HG03139 (cell line): ENCODE measurements around the gene ERO1B.

Experiments used
- ATAC-seq: cut with Tn5 transposase; IDR thresholded peaks from one replicate; pipeline ENCODE4 v1.9.1; 2021; ENCODE audit not compliant: unreplicated experiment

Gene ERO1B

DNA sequence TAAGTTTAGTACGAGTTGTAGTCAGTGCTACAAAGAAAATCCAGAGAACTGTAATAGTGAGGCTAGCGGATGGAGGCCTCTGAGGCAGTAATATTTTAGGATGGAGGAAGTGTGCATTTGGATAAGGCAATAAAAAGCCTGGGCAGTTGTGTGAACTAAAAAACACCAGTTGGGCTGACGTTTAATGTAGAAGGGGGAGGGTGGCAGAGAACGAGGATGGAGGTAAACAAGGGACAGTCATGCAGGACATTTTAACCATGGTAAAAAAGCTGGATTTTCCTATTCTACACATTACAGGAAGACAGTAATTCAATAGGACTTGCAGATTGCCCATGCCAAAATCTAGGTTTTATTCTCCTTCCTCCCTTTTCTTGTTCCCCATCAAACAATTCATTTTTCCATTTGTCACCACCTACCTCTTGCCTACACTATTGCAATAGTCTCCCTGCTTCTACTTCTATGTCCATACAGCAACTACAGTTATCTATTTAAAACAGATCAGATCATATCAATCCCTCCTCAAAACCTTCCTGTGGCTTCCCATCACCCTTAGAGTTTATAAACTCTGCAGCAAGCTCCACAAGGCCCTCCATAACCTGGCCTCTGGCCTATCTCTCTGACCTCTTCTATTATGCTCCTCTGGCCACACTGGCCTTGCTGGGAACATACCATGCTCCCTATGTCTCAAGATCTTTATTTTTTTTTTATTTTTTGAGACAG, 27.7 kb downstream of the ERO1B start:
- ATAC-seq, result no peak

- ATAC-seq, result no peak
These were observed 28.6 kb downstream of the ERO1B start for GRCh38 chr1:236253119-236253518.

- no peak for ATAC-seq
These were observed 30.2 kb downstream of the ERO1B start for GRCh38 chr1:236251587-236251986.

- no peak for ATAC-seq
These were observed 34.5 kb downstream of the ERO1B start for GRCh38 chr1:236247286-236247685.

DNA sequence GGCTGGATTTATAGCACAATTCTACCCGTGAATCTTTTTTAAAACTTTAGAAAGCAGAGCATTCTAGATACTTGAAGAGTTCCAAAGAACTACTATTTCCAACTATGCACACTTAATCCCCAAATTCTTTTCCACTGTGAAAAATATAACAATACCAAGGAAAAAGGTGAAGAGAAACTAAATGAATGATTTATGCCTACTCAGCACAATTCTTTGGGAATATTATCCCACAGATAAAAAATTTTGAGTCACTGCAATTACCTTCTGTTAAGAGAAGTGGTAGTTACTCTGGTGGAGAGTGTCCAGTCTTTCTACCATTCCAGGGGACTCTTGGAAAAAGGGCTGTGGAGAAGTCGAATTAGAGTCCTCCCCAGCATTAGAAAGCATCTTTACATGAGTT, 39.2 kb downstream of the ERO1B start:
- no peak for ATAC-seq

- ATAC-seq, result no peak
These were observed 41.1 kb downstream of the ERO1B start for GRCh38 chr1:236240675-236241074.

- no peak for ATAC-seq
These were observed 42.6 kb downstream of the ERO1B start for GRCh38 chr1:236239092-236239585.

DNA sequence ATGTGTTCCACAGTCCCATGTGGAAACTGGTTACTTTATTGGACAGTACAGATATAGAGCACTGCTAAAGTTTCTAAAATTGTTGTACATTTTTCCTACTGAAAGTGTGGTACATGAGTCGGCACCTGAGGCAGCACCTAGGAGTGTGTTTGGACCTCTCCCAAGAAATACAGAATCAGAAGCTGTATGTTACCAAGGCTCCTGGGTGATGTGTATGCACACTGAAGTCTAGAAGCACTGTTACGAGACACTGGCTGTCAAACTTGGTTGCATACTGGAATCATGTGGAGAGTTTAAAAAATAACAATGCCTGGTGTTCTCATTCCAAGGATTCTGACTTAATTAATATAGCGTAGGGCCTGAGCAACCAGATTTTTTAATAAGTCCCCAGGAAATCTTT, 46.6 kb downstream of the ERO1B start:
- no peak for ATAC-seq

DNA sequence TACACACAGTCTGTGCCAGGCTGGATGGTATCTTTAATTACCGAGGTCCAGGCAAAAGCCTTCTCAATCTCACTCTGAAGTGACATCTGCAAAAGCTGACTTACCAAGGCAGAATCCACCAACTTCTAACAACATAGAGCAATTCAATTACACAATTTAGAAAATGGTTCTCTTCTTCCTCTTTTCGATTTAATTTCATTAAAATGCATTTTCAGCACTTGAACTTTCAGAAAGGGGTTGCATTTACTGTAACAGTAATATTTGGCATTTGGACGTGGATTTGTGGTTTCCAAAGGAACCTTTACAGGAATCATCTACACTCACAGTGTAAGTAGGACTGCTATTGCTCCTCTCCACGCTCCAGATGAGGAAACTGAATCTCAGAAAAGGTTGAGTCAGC, 53.3 kb downstream of the ERO1B start:
- no peak for ATAC-seq

DNA sequence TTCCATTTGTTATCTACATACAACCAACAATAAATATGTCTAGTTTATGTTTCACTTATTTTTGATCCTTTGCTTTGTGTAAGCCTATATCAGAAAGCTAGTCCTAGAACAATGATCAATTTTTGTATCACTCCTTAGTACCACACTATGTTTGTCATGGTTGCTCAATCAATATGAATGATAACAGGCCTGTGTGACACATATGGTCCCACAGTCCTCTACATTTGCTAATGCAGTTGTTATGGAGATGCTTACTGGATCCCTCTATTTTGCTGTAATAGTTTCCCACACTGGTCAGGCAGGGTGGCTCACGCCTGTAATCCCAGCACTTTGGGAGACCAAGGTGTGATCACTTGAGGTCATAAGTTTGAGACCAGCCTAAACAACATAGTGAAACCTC, 59.1 kb downstream of the ERO1B start:
- ATAC-seq, result no peak

DNA sequence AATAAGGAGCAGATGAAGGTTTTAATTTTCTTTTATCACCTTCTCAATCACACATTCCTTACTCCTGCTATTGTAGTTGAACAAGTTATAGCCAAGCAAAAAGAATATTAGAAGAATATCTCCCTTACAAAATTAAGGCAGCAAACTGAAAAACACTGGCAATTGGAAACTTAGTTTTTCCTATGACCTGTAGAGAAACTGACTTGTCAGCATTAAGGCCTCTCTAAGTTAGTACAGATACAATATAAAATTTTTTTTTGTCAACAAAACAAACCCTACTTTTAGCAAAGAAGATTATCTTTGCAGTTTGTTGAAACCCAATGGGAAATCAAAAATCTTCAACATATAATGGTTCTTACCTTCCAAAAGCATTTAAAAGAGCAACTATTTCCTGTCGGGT, 61.3 kb downstream of the ERO1B start:
- no peak for ATAC-seq

DNA sequence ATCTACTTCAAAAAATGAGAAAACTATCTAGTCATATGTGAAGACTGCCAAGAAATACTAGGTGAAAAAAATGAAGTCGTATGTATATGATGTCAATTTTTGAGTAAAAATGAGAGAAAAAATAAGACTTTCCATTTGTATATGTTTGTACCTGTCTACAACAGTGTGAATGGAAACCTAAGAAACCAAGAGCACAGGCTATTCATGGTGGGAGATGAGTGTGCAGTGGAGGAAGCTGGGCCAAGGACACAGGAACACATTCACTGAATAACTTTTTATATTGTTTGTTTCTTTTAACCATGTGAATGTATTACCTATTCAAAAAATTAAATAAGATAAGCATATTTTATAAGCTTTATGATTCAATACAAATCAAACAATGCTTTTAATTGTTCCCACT, 67.0 kb downstream of the ERO1B start:
- no peak for ATAC-seq

GRCh38 chr1:236213534-236213933, 68.2 kb downstream of the ERO1B start:
- no peak for ATAC-seq

DNA sequence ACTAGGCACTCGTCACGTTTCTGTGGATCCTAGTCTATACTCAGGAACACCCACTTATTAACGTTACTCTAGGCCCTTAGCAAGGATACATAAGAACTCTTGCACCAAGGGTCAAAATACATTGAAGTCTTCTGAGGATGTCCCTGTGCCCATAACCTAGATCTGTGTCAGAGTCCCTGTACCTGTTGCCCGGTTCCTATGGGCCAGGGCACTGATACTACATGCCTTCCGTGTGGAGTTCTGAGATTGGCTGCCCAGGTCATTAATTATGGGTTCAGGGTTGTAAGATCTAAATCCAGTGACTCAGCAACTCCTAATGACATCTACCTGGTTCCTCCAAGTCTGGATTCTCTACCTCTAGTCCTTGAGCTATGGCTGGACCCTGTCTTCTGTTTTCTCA, 69.9 kb downstream of the ERO1B start:
- ATAC-seq, result no peak

DNA sequence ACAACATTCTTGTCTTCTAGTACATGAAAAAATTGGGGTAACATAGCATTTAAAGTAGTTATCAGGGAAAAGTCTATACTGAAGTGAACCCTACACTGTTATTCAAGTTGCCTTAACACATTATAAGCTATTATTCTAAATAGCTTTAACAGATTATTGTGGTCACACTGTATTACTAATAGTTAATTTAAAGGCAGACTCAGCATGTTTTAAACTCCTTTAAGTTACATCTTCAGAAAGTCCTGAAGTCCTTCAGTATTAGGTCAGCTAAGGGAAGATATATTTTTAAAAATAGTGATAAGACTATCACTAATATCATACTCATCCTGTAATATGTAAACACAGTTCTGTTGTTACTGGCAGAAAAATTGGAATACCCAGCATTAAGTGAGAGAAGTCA, 72.0 kb downstream of the ERO1B start:
- no peak for ATAC-seq

DNA sequence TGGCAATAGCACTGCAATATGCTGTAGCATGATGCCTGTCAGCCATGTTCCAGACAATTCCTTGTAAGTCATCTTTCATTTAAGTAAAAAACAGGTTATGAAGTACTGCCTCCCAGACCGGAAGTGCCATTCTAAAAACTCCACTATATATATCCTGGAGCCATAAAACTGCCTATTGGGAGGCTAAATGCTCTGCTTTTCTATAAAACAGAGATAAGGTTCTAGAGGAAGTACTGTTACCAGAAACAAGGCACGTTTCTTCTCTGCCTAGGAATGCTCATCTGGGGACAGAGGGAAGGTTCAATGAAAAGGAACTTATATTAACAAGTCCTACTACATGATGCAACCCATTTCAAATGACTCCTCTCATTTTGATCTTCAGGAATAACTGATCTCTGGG, 72.6 kb downstream of the ERO1B start:
- ATAC-seq, result no peak

DNA sequence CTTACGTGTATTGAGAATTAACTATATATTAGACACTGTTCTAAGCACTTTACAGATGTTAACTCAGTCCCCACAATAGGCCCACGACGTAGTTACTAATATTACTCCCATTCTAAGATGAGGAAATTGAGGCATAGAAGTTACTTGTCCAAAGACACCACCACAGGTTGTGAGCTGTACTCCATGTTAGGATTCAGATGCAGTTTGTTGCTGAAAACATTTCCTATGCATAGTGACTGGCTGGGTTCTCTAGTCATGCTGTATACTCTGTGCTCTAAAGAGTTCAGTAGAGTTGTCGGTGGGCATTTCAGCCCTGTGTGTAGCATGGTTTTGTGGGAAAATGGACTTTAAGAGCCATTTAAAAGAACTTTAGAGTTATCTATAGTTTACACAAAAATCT, 74.2 kb downstream of the ERO1B start:
- ATAC-seq, result no peak

DNA sequence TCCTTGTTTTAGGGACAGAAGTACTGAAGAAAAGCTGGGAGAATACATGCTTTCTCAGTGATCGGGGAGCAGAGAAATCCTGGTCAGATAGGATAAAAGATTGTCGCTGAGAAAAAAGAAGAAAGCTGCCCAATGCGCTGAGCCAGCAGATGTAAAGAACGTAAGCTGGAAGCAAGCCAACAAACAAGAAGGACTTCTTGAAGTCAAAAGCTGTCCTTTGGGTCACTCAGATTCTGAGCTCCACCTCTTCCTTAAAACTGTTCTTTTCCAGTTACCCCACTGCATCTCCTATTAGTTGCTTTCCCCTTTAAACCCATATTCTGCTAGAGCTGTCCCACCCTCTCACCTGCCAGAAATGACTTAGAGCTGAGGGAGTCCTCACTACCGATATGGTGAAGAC, 74.6 kb downstream of the ERO1B start:
- no peak for ATAC-seq

DNA sequence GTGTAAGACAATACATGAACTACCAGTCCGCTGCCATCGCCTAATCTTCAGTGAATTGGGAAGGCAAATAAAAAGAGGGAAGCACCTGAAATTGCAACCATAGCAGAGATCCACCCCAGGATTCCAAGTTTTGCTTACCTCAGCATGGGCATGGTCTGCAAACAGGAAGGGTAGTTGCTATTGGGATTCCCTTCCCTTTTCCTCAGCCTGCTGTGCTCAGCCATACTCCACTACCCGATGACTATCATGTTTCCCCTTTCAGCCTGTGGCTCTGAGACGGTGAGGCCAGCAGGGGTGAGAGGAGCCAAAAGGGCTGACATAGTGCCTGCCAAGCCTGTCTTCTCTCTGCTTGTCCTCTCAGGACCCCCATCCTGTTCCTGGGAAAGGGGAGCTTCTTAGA, 75.2 kb downstream of the ERO1B start:
- no peak for ATAC-seq

DNA sequence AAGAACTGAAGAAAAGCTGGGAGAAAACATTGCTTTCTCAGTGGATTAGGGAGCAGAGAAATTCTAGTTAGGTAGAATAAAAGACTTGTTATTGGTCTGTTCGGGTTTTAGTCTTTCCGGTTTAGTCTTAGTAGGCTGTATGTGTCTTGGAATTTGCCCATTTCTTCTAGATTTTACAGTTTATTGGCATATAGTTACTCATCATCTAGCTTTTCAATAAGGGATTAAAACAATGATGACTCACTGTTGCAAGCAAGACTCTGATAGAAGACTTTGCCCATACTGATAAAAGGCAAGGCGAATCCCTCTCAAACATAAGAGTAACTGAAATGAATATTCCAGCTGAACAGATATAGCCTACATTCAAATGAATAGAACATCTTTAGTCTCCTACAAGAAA, 77.1 kb downstream of the ERO1B start:
- no peak for ATAC-seq

DNA sequence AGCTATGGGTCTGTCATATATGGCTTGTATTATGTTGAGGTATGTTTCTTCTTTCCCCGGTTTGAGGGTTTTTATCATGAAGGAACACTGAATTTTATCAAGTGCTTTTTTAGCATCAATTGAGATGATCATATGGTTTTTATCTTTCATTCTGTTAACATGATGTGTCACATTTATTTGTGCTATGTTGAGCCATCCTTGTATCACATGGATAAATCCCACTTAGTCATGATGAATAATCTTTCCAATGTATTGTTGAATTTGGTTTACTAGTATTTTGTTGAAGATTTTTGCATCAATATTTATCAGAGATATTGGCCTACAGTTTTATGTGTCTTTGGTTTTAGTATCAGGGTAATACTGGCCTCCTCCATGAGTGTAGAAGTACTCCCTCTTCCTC, 77.7 kb downstream of the ERO1B start:
- no peak for ATAC-seq

DNA sequence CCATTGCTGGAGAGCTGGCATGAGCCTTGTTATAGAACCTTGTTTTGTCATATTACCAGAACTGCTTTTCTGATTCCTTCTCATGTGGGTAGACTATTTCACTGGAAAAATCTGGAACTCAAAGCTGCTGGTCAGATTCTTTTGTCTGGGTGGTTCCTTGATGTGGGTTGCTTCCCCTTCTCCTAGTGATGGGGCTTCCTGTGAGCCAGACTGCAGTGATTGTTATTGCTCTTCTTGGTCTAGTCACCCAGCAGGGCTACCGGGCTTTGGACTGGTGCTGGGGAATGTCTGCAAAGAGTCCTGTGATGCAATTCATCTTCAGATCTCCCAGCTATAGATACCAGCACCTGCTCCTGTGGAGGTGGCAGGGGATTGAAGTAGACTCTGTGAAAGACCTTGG, 80.0 kb downstream of the ERO1B start:
- ATAC-seq, result no peak

DNA sequence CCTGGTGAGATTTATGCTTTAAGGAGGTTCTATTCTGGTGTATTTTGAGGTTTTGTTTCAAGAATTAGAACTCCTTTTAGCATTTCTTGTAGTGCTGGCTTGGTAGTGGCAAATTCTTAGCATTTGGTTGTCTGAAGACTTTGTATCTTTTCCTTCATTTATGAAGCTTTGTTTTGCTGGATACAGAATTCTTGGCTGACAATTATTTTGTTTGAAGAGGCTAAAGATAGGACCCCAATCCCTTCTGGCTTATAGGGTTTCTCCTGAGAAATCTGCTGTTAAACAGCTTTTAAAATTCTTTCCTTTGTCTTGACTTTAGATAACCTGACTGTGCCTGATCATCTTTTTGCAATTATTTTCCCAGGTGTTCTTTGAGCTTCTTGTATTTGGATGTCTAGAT, 80.8 kb downstream of the ERO1B start:
- no peak for ATAC-seq
